NCI-H1930 (cell line): Measurements from ENCODE around the gene HMCN1.
A peak's percentile ranks its signal among the peaks of the same experiment; 100 is the strongest.
"Not testable (repeated sequence)": the region's sequence is repeated elsewhere in the genome, so short reads cannot be mapped to it uniquely, and the experiment has no call there.

Experiments used
- DNase-seq, 2 experiments: peaks; one replicate each; lab custom pipeline; 2025; lab: John Stamatoyannopoulos, UW

The HMCN1 gene

GRCh38 chr1:185853739-185854138 lies 119.5 kb downstream of the HMCN1 start:
- DNase-seq, result no peak

- DNase-seq, result no peak
Measured at GRCh38 chr1:185856482-185856881, 122.3 kb downstream of the HMCN1 start.

GRCh38 chr1:185857442-185857841 lies 123.3 kb downstream of the HMCN1 start:
- no peak for DNase-seq

GRCh38 chr1:185860311-185860710 lies 126.1 kb downstream of the HMCN1 start:
- no peak for DNase-seq

GRCh38 chr1:185860859-185861258 lies 126.7 kb downstream of the HMCN1 start:
- no peak for DNase-seq

- DNase-seq, result peak in 1 of 2 experiments; percentile 11
Measured at GRCh38 chr1:185861630-185862029, 127.4 kb downstream of the HMCN1 start.

- no peak for DNase-seq
Measured at GRCh38 chr1:185862235-185862634, 128.0 kb downstream of the HMCN1 start.

GRCh38 chr1:185864331-185864730 lies 130.1 kb downstream of the HMCN1 start:
- DNase-seq, result no peak

GRCh38 chr1:185864889-185865517 lies 130.8 kb downstream of the HMCN1 start:
- DNase-seq, result no peak

- no peak for DNase-seq
Measured at GRCh38 chr1:185869590-185869989, 135.4 kb downstream of the HMCN1 start.

- DNase-seq, result no peak
Measured at GRCh38 chr1:185871627-185872150, 137.5 kb downstream of the HMCN1 start.

- no peak for DNase-seq
Measured at GRCh38 chr1:185874246-185874645, 140.1 kb downstream of the HMCN1 start.

GRCh38 chr1:185880330-185880729 lies 146.1 kb downstream of the HMCN1 start:
- DNase-seq, result no peak

GRCh38 chr1:185880779-185881333 lies 146.7 kb downstream of the HMCN1 start:
- DNase-seq, result no peak

- no peak for DNase-seq
Measured at GRCh38 chr1:185886046-185886445, 151.9 kb downstream of the HMCN1 start.

- DNase-seq, result no peak
Measured at GRCh38 chr1:185886671-185887070, 152.5 kb downstream of the HMCN1 start.

GRCh38 chr1:185892831-185893403 lies 158.7 kb downstream of the HMCN1 start:
- DNase-seq, result not testable (repeated sequence)

- no peak for DNase-seq
Measured at GRCh38 chr1:185894791-185895190, 160.6 kb downstream of the HMCN1 start.

GRCh38 chr1:185895208-185895900 lies 161.2 kb downstream of the HMCN1 start:
- DNase-seq, result no peak

GRCh38 chr1:185896863-185897262 lies 162.7 kb downstream of the HMCN1 start:
- no peak for DNase-seq

- DNase-seq, result no peak
Measured at GRCh38 chr1:185906186-185906585, 172.0 kb downstream of the HMCN1 start.

- no peak for DNase-seq
Measured at GRCh38 chr1:185907246-185907645, 173.1 kb downstream of the HMCN1 start.

GRCh38 chr1:185911978-185912377 lies 177.8 kb downstream of the HMCN1 start:
- no peak for DNase-seq
